ENCODE measurements around the gene PSTPIP2. TPM values are rescaled to one million over a fixed set of nuclear protein-coding genes. Genes with fewer than 3 reads are reported as not detected.

The PSTPIP2 gene
- total RNA-seq, 4 donors from 2014 or later, result 1.9 to 4.3 (median 2.9) TPM

- H3K36me3 ChIP-seq, result peaks cover 9 to 13% of the 10 kb centered on the region in 2 donors
- no peak overlapping the region for H3K27ac ChIP-seq
Measured at GRCh38 chr18:45958730-45959129, 113.3 kb downstream of the PSTPIP2 start.

GRCh38 chr18:45958027-45958426 is 114.0 kb downstream of the PSTPIP2 start:
- intact Hi-C loops (cut with DNase I), result no loop called here
- Histone ChIP-seq H3K9me3 (no peaks in the 10 kb centered on the region), H3K27me3 (no peaks in the 10 kb centered on the region), H3K4me3 (replicated peaks in 1 of 3) (no peak overlapping the region), H3K36me3 (peaks cover 13 to 14% of the 10 kb centered on the region in 2 donors), H3K4me1 (peaks cover 22 to 23% of the 10 kb centered on the region in 2 donors), H3K27ac (no peak overlapping the region)
- WGBS, 2 donors, result 96 to 98% methylated on average over 2 of the region's 2 CpGs
- no peak for DNase-seq
- TF ChIP-seq CTCF (IDR thresholded peaks at IDR 0.05) (no peak), POLR2A (IDR thresholded peaks at IDR 0.05) (no peak)

More at GRCh38 chr18:45958730-45959129, 113.3 kb downstream of the PSTPIP2 start:
- Histone ChIP-seq H3K27me3 (no peaks in the 10 kb centered on the region), H3K4me3 (replicated peaks in 1 of 3) (no peak overlapping the region), H3K4me1 (peaks cover 25 to 27% of the 10 kb centered on the region in 2 donors), H3K9me3 (no peaks in the 10 kb centered on the region)
- DNase-seq, result no peak
- TF ChIP-seq CTCF (IDR thresholded peaks at IDR 0.05) (no peak), POLR2A (IDR thresholded peaks at IDR 0.05) (no peak)
- intact Hi-C loops (cut with DNase I), result no loop called here

- H3K27me3 ChIP-seq, result no peaks in the 10 kb centered on the region
- H3K4me3 ChIP-seq (replicated peaks in 1 of 3), result no peak overlapping the region
- no peak overlapping the region for H3K27ac ChIP-seq
- intact Hi-C loops (cut with DNase I), result no loop called here
- no peaks in the 10 kb centered on the region for H3K9me3 ChIP-seq
- TF ChIP-seq POLR2A (IDR thresholded peaks at IDR 0.05) (no peak), CTCF (IDR thresholded peaks at IDR 0.05) (no peak)
- H3K4me1 ChIP-seq, result peaks cover 13 to 15% of the 10 kb centered on the region in 2 donors
- no peak for DNase-seq
- peaks cover 13 to 18% of the 10 kb centered on the region in 2 donors for H3K36me3 ChIP-seq
Measured at GRCh38 chr18:45957100-45957499, 115.0 kb downstream of the PSTPIP2 start.

GRCh38 chr18:45954070-45954934 is 117.8 kb downstream of the PSTPIP2 start:
- no peak overlapping the region for H3K4me3 ChIP-seq (replicated peaks in 1 of 3)
- H3K9me3 ChIP-seq, result no peaks in the 10 kb centered on the region
- no peak overlapping the region for H3K27ac ChIP-seq
- H3K36me3 ChIP-seq, result peaks cover 14 to 21% of the 10 kb centered on the region in 2 donors
- TF ChIP-seq POLR2A (IDR thresholded peaks at IDR 0.05) (no peak), CTCF (IDR thresholded peaks at IDR 0.05) (no peak)
- H3K4me1 ChIP-seq, result no peaks in the 10 kb centered on the region
- 94 to 98% methylated on average over 7 of the region's 7 CpGs for WGBS, 2 donors
- no peak for DNase-seq
- intact Hi-C loops (cut with DNase I), result no loop called here
- no peaks in the 10 kb centered on the region for H3K27me3 ChIP-seq

- TF ChIP-seq POLR2A (IDR thresholded peaks at IDR 0.05) (no peak), CTCF (IDR thresholded peaks at IDR 0.05) (no peak)
- intact Hi-C loops (cut with DNase I), result no loop called here
- H3K27ac ChIP-seq, result no peak overlapping the region
- H3K4me1 ChIP-seq, result no peaks in the 10 kb centered on the region
- no peak for DNase-seq
- H3K4me3 ChIP-seq (replicated peaks in 1 of 3), result no peak overlapping the region
- H3K36me3 ChIP-seq, result peaks cover 42 to 45% of the 10 kb centered on the region in 2 donors
- H3K27me3 ChIP-seq, result no peaks in the 10 kb centered on the region
- 87 to 92% methylated on average over 4 of the region's 4 CpGs for WGBS, 2 donors
- no peaks in the 10 kb centered on the region for H3K9me3 ChIP-seq
Measured at GRCh38 chr18:45951016-45951714, 120.9 kb downstream of the PSTPIP2 start.
